H9 (cell line): Measurements from ENCODE around the gene OTOGL. TPM values are rescaled to one million over a fixed set of nuclear protein-coding genes. Genes with fewer than 3 reads are reported as not detected.

ENCODE experiments used
- DNase-seq: peaks from one replicate; pipeline ENCODE4 v3.0.0-alpha.2; 2017
- H2AFZ ChIP-seq: one replicate; pipeline ENCODE4 v1.6.1; 2013; ENCODE audit warnings: mild to moderate bottlenecking, low read length, control low read depth, moderate library complexity
- H2AK5ac ChIP-seq: 2 replicates; pipeline ENCODE4 v1.6.1; 2013; ENCODE audit warnings: low read length, control low read depth, mixed read lengths; ENCODE audit not compliant: insufficient read length
- H2BK120ac ChIP-seq: one replicate; pipeline ENCODE4 v1.6.1; 2013; ENCODE audit warnings: low read depth, mild to moderate bottlenecking, low read length, control low read depth, inconsistent platforms; ENCODE audit not compliant: poor library complexity, severe bottlenecking
- H2BK12ac ChIP-seq: 2 replicates; pipeline ENCODE4 v1.6.1; 2013; ENCODE audit warnings: low read length, control low read depth, mixed read lengths, low read depth; ENCODE audit not compliant: insufficient read length
- H2BK15ac ChIP-seq: 2 replicates; pipeline ENCODE4 v1.6.1; 2013; ENCODE audit warnings: low read depth, low read length, control low read depth
- H2BK20ac ChIP-seq: one replicate; pipeline ENCODE4 v1.6.1; 2013; ENCODE audit warnings: low read depth, mild to moderate bottlenecking, low read length, control low read depth, inconsistent platforms; ENCODE audit not compliant: poor library complexity, severe bottlenecking
- H2BK5ac ChIP-seq: 2 replicates; pipeline ENCODE4 v1.6.1; 2013; ENCODE audit warnings: low read length, control low read depth, mixed read lengths; ENCODE audit not compliant: insufficient read length
- H3K14ac ChIP-seq: 2 replicates; pipeline ENCODE4 v1.6.1; 2013; ENCODE audit warnings: low read length, control low read depth; ENCODE audit not compliant: insufficient read depth
- H3K18ac ChIP-seq: 2 replicates; pipeline ENCODE4 v1.6.1; 2013; ENCODE audit warnings: low read depth, mild to moderate bottlenecking, mixed read lengths, low read length, control low read depth; ENCODE audit not compliant: insufficient read length
- H3K23ac ChIP-seq: 2 replicates; pipeline ENCODE4 v1.6.1; 2013; ENCODE audit warnings: low read length, control low read depth, mixed read lengths, low read depth; ENCODE audit not compliant: insufficient read length
- H3K23me2 ChIP-seq: 2 replicates; pipeline ENCODE4 v1.6.1; 2013; ENCODE audit warnings: low read depth, mild to moderate bottlenecking, mixed read lengths, low read length, control low read depth; ENCODE audit not compliant: insufficient read length, poor library complexity, severe bottlenecking
- H3K27ac ChIP-seq: 2 replicates; pipeline ENCODE4 v1.5.1; 2013; ENCODE audit warnings: low read length, control low read depth, mixed read lengths, low read depth; ENCODE audit not compliant: insufficient read length
- H3K27me3 ChIP-seq: 2 replicates; pipeline ENCODE4 v1.6.1; 2013; ENCODE audit warnings: low read length, control low read depth, inconsistent platforms; ENCODE audit not compliant: insufficient read depth
- H3K4ac ChIP-seq: 2 replicates; pipeline ENCODE4 v1.6.1; 2013; ENCODE audit warnings: low read depth, mild to moderate bottlenecking, control low read depth, inconsistent platforms, low read length, moderate library complexity
- H3K4me1 ChIP-seq: 2 replicates; pipeline ENCODE4 v1.6.1; 2013; ENCODE audit warnings: low read length, control low read depth, inconsistent platforms; ENCODE audit not compliant: insufficient read depth
- H3K4me2 ChIP-seq: 2 replicates; pipeline ENCODE4 v1.6.1; 2013; ENCODE audit warnings: low read length, control low read depth, mixed read lengths; ENCODE audit not compliant: insufficient read length, insufficient read depth
- H3K56ac ChIP-seq: 2 replicates; pipeline ENCODE4 v1.6.1; 2013; ENCODE audit warnings: low read depth, mild to moderate bottlenecking, mixed read lengths, low read length, control low read depth; ENCODE audit not compliant: insufficient read length
- H3K79me1 ChIP-seq: 2 replicates; pipeline ENCODE4 v1.6.1; 2013; ENCODE audit warnings: low read depth, mild to moderate bottlenecking, moderate library complexity, low read length, control low read depth, inconsistent platforms; ENCODE audit not compliant: insufficient read depth, poor library complexity, severe bottlenecking
- H3K79me2 ChIP-seq: 2 replicates; pipeline ENCODE4 v1.6.1; 2013; ENCODE audit warnings: low read length, control low read depth, inconsistent platforms; ENCODE audit not compliant: insufficient read depth
- H3K9ac ChIP-seq: 2 replicates; pipeline ENCODE4 v1.6.1; 2013; ENCODE audit warnings: low read length, control low read depth, mixed read lengths; ENCODE audit not compliant: insufficient read length; ENCODE audit errors: extremely low read depth
- H3K9me3 ChIP-seq: one replicate; pipeline ENCODE4 v1.6.1; 2013; ENCODE audit warnings: low read depth, low read length, inconsistent platforms; ENCODE audit not compliant: control insufficient read depth
- H3T11ph ChIP-seq: one replicate; pipeline ENCODE4 v1.6.1; 2013; ENCODE audit warnings: mild to moderate bottlenecking, low read length, control low read depth, inconsistent platforms
- H4K20me1 ChIP-seq: one replicate; pipeline ENCODE4 v1.6.1; 2013; ENCODE audit not compliant: control insufficient read depth, insufficient read length, insufficient read depth
- H4K5ac ChIP-seq: 2 replicates; pipeline ENCODE4 v1.6.1; 2013; ENCODE audit warnings: low read depth, mild to moderate bottlenecking, mixed read lengths, low read length, control low read depth; ENCODE audit not compliant: insufficient read length
- H4K8ac ChIP-seq: replicated peaks from 2 replicates; pipeline ENCODE4 v1.6.1; 2013; ENCODE audit warnings: low read length, control low read depth, mixed read lengths, low read depth; ENCODE audit not compliant: insufficient read length
- H4K91ac ChIP-seq: 2 replicates; pipeline ENCODE4 v1.6.1; 2013; ENCODE audit warnings: low read depth, mild to moderate bottlenecking, moderate library complexity, mixed read lengths, low read length, control low read depth; ENCODE audit not compliant: insufficient read length
- H3K27ac Mint-ChIP-seq, 3 experiments: 2 replicates in 2 of 3; 3 replicates in 1 of 3; pipeline ENCODE4 v1.8.0; 2020 to 2021; ENCODE audit warnings: mixed read lengths in 3 of 3, mild to moderate bottlenecking in 1 of 3, moderate library complexity in 1 of 3
- H3K27me3 Mint-ChIP-seq: 2 replicates; pipeline ENCODE4 v1.8.0; 2021; ENCODE audit warnings: low read depth, mild to moderate bottlenecking, moderate library complexity, mixed read lengths
- H3K36me3 Mint-ChIP-seq, 3 experiments: 2 replicates in 2 of 3; 3 replicates in 1 of 3; pipeline ENCODE4 v1.8.0; 2020 to 2021; ENCODE audit warnings: low read depth in 3 of 3, mixed read lengths in 3 of 3; ENCODE audit not compliant: insufficient read depth in 1 of 3
- H3K4me1 Mint-ChIP-seq, 2 experiments: 2 replicates each; pipeline ENCODE4 v1.8.0; 2020; ENCODE audit warnings: mixed read lengths in 2 of 2
- H3K4me3 Mint-ChIP-seq, 2 experiments: 2 replicates in 1 of 2; 3 replicates in 1 of 2; pipeline ENCODE4 v1.8.0; 2020 to 2021; ENCODE audit warnings: mild to moderate bottlenecking in 2 of 2, mixed read lengths in 2 of 2, moderate library complexity in 1 of 2
- H3K9me3 Mint-ChIP-seq, 2 experiments: 2 replicates in 1 of 2; 3 replicates in 1 of 2; pipeline ENCODE4 v1.8.0; 2020; ENCODE audit warnings: mild to moderate bottlenecking in 2 of 2, mixed read lengths in 2 of 2, moderate library complexity in 1 of 2
- WGBS: extraction: QIAGEN DNeasy Blood & Tissue Kit; methylation state at CpG from one replicate; pipeline ENCODE4 v1.1.7; 2013; ENCODE audit warnings: missing lambda C conversion rate, low lambda C conversion rate, mixed read lengths; ENCODE audit not compliant: insufficient read length; ENCODE audit errors: extremely low coverage; 5-methylcytosine and 5-hydroxymethylcytosine counted together
- total RNA-seq: library from RNA; stranded (reverse); gene quantifications from 2 replicates; pipeline ENCODE4 v1.2.1, GENCODE V29; 2021
- TF ChIP-seq, protein P1 (sequence below): fragments of 200-600 bp; sonication (generic); conservative IDR thresholded peaks from 3 replicates; pipeline ENCODE4 v1.8.0; 2021; ENCODE audit warnings: antibody characterized with exemption, mild to moderate bottlenecking

The OTOGL gene
- total RNA-seq, 1 experiment from 2014 or later, result 0.11 TPM

DNA sequence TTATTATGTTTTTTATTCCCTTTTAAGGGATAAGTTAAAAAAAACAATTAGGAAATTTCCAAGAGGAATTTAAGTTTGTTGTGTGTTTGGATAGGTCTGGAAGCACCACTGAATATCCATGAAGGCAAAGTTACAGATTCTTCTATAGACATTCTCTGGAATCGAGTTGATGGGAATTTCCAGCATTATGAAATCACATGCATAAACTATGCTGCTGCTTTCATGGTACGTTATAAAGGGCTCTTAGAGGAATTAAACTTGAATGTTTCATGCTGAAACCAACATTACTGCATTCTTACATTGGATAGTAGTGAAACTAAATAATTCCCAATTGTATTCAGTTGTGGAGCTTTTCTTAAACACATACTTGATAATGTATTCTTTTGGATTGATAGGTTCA, 323.2 kb downstream of the OTOGL start:
- no peaks in the 10 kb centered on the region for H3K9me3 Mint-ChIP-seq
- Histone ChIP-seq H3K9me3 (no peaks in the 10 kb centered on the region), H3K14ac (no peak overlapping the region), H4K20me1 (no peaks in the 10 kb centered on the region), H2BK20ac (no peak overlapping the region), H3K23ac (no peak overlapping the region), H2BK5ac (no peak overlapping the region), H2AK5ac (no peak overlapping the region), H2BK12ac (no peak overlapping the region), H2AFZ (no peak overlapping the region), H3K4me1 (no peaks in the 10 kb centered on the region), H3K79me2 (no peaks in the 10 kb centered on the region), H3K27ac (no peak overlapping the region), H3K27me3 (no peaks in the 10 kb centered on the region), H3K56ac (no peak overlapping the region), H3K23me2 (no peaks in the 10 kb centered on the region), H3K79me1 (no peaks in the 10 kb centered on the region), H3K4me2 (no peak overlapping the region), H4K5ac (no peak overlapping the region), H3K18ac (no peak overlapping the region), H3T11ph (no peak overlapping the region), H3K9ac (no peak overlapping the region), H2BK120ac (no peak overlapping the region), H3K4ac (no peak overlapping the region), H4K91ac (no peak overlapping the region), H2BK15ac (no peak overlapping the region), H4K8ac (no peak overlapping the region)
- peaks cover 0 to 2% of the 10 kb centered on the region in 2 experiments; a peak in 2 of 4 replicates for H3K4me1 Mint-ChIP-seq
- no CpG with 5 or more reads among the region's 2 CpGs for WGBS
- H3K27me3 Mint-ChIP-seq, result no peaks in the 10 kb centered on the region
- H3K4me3 Mint-ChIP-seq, result no peak overlapping the region
- no peak for DNase-seq
- H3K36me3 Mint-ChIP-seq, result no peaks in the 10 kb centered on the region
- no peak overlapping the region for H3K27ac Mint-ChIP-seq
- TF ChIP-seq, protein P1, sequence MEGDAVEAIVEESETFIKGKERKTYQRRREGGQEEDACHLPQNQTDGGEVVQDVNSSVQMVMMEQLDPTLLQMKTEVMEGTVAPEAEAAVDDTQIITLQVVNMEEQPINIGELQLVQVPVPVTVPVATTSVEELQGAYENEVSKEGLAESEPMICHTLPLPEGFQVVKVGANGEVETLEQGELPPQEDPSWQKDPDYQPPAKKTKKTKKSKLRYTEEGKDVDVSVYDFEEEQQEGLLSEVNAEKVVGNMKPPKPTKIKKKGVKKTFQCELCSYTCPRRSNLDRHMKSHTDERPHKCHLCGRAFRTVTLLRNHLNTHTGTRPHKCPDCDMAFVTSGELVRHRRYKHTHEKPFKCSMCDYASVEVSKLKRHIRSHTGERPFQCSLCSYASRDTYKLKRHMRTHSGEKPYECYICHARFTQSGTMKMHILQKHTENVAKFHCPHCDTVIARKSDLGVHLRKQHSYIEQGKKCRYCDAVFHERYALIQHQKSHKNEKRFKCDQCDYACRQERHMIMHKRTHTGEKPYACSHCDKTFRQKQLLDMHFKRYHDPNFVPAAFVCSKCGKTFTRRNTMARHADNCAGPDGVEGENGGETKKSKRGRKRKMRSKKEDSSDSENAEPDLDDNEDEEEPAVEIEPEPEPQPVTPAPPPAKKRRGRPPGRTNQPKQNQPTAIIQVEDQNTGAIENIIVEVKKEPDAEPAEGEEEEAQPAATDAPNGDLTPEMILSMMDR, result no peak

Other genes with a start within 250 kb of the OTOGL start
- gene PPP1R12A, start 164.4 kb upstream of the OTOGL start, total RNA-seq, result 93.5 and 96.7 TPM in 2 replicates